Lower lobe of right lung (tissue), 2 donors: ENCODE data around the gene HOXB9. TPM values are rescaled to one million over a fixed set of nuclear protein-coding genes. Genes with fewer than 3 reads are reported as not detected.

ENCODE experiments used
- ATAC-seq, 2 donors: fragments of 200-7000 bp; cut with Tn5 transposase; one replicate each; pipeline ENCODE4 v1.9.1; 2020 to 2022; ENCODE audit warnings: mild to moderate bottlenecking in 2 of 2, moderate library complexity in 2 of 2
- DNase-seq: peaks from one replicate; pipeline ENCODE4 v3.0.0-alpha.2; 2020
- H3K27ac ChIP-seq: fragments of 200-600 bp; one replicate; pipeline ENCODE4 v1.8.0; 2022
- H3K27me3 ChIP-seq: fragments of 200-600 bp; one replicate; pipeline ENCODE4 v1.8.0; 2022; ENCODE audit warnings: low read depth
- H3K36me3 ChIP-seq: fragments of 200-600 bp; one replicate; pipeline ENCODE4 v1.8.0; 2022; ENCODE audit warnings: mild to moderate bottlenecking
- H3K4me1 ChIP-seq: fragments of 200-600 bp; one replicate; pipeline ENCODE4 v1.8.0; 2022
- H3K4me3 ChIP-seq: fragments of 200-600 bp; one replicate; pipeline ENCODE4 v1.8.0; 2022; ENCODE audit warnings: mild to moderate bottlenecking
- H3K9me3 ChIP-seq: fragments of 200-600 bp; one replicate; pipeline ENCODE4 v1.8.0; 2022
- CTCF ChIP-seq: fragments of 200-600 bp; IDR thresholded peaks from one replicate; pipeline ENCODE4 v1.8.0; 2022; ENCODE audit warnings: antibody characterized with exemption, mild to moderate bottlenecking
- intact Hi-C: fragments of 100-400 bp; cut with DNase I; formaldehyde crosslinking; loops from one replicate; pipeline ENCODE4 v1.11.0; 2022
- long read RNA-seq: library from polyadenylated mRNA; unstranded; transcript quantifications from one replicate; pipeline ENCODE4 v2.0.0, GENCODE V29; 2021
- total RNA-seq: library from RNA; stranded (reverse); fragmentation: NEBNext Ultra II Directional; extraction: Animal tissue kit (Norgen Biotek cat#: 25700); gene quantifications from one replicate; pipeline ENCODE4 v1.2.1, GENCODE V29; 2021
- donor health status: DM: no; HTN: yes; CAD: no; lungs with severe emphysema.

HOXB9 gene
- not detected for total RNA-seq
- long read RNA-seq, result 0 reads

GRCh38 chr17:48626245-48627117 is at the start of gene HOXB9:
Gene HOXB9, minus strand, starts transcription at chr17:48626358. Its CDS starts 89 bp downstream, at chr17:48626269.
- H3K27ac ChIP-seq, result no peak within 1 kb of the TSS
- no peak for TF ChIP-seq CTCF
- H3K9me3 ChIP-seq, result no peaks in the 10 kb centered on the region
- DNase-seq, result no peak
- peaks cover 26% of the 10 kb centered on the region for H3K4me1 ChIP-seq
- peaks cover 100% of the 10 kb centered on the region for H3K27me3 ChIP-seq
- peak within 1 kb of the TSS; percentile 43 for H3K4me3 ChIP-seq
- intact Hi-C loops, result no loop called here
- H3K36me3 ChIP-seq, result no peaks in the 10 kb centered on the region
- ATAC-seq, result peak in 1 of 2 donors; percentile 35

DNA sequence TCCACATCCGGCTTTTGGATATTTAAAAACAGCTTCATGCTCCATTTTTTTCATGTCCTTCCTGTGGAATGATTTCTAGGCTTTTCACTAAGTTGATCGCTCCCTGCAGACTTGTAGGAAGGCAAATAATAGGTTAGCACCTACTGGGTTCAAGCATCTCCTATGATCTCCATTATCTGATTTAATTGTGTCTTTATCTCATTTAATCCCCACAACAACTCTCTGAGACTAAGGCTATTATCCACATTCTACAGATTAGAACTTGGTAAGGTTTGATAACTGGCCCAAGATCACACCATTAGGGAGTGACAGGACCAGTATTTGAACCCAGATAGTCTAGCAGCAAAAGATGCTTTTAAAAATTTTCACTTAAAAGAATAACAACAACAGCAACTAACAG is 46.2 kb upstream of the HOXB9 start:
- intact Hi-C loops, result no loop called here
- peaks cover 5% of the 10 kb centered on the region for H3K4me1 ChIP-seq
- no peak for DNase-seq
- no peak for TF ChIP-seq CTCF
- no peak for ATAC-seq
- peaks cover 29% of the 10 kb centered on the region for H3K27me3 ChIP-seq
- no peak overlapping the region for H3K4me3 ChIP-seq
- no peaks in the 10 kb centered on the region for H3K36me3 ChIP-seq
- H3K27ac ChIP-seq, result no peak overlapping the region
- no peaks in the 10 kb centered on the region for H3K9me3 ChIP-seq

DNA sequence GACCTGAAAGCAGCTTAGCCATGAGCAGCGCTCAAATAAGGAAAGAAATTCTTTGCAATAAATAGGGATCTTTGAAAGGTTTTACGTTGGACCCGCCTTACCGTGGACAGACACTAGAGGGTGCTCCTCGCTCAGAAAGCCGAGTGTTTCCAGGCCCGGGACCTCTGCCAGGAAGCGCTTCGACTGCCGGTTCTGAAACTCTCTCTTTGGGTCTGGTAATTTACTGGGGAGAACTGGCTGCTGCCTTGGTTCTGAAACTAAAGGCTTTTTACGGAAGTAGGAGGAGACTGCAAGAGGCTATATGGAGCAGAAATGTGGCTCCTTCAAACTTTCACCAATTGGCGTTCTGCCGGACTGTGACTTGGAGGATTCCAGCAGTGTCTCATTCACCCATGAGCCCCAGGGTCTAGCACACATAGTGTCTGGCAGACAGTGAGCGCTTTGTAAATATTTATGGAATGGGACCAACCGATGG is 45.6 kb upstream of the HOXB9 start:
- H3K27me3 ChIP-seq, result peaks cover 35% of the 10 kb centered on the region
- H3K4me3 ChIP-seq, result peak overlapping the region; percentile 36
- peaks cover 5% of the 10 kb centered on the region for H3K4me1 ChIP-seq
- no peaks in the 10 kb centered on the region for H3K9me3 ChIP-seq
- H3K36me3 ChIP-seq, result no peaks in the 10 kb centered on the region
- intact Hi-C loops, result no loop called here
- peak; percentile 88 for TF ChIP-seq CTCF
- ATAC-seq (peak; percentile 86 to 88), DNase-seq (peak; percentile 83)
- H3K27ac ChIP-seq, result no peak overlapping the region

DNA sequence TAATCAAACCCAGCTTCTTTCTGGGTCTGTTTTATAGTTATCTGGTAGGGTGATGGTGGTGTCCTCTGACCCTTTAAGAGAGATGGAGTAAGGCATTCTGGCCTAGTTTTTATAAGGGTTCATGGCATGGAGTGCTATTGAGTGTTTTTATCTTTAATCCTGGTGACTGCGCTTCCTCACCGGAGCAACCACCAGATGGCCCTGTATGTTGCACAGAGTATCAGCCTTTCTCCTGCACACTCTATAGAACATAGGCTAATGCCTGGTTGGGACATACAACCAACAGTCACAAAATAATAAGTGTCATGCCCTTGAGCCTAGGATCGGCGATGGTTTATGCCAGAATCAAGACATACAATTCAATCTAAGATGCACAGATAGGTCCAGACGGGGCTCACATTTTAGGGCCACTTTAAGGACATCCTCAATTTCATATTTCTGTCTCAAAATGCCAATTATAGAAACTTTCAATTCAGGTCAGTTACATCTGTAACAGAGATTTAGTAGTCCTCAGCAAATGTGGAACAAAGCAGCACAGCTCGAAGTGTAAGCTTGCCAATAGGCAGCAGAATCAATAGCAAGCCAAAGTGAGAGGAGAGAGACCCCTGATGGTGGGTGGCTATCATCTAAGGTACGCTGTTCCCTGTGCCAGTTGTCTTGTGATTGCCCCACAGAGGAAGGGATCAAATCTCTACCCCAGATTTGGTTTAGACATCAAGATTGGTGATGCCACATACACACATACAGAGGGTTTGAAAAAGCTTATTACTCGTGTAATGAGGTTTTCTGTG is 37.2 kb upstream of the HOXB9 start:
- no peaks in the 10 kb centered on the region for H3K9me3 ChIP-seq
- intact Hi-C loops, result no loop called here
- H3K4me1 ChIP-seq, result no peaks in the 10 kb centered on the region
- peaks cover 27% of the 10 kb centered on the region for H3K27me3 ChIP-seq
- ATAC-seq, result no peak
- H3K27ac ChIP-seq, result no peak overlapping the region
- H3K4me3 ChIP-seq, result no peak overlapping the region
- no peak for DNase-seq
- H3K36me3 ChIP-seq, result no peaks in the 10 kb centered on the region
- no peak for TF ChIP-seq CTCF

DNA sequence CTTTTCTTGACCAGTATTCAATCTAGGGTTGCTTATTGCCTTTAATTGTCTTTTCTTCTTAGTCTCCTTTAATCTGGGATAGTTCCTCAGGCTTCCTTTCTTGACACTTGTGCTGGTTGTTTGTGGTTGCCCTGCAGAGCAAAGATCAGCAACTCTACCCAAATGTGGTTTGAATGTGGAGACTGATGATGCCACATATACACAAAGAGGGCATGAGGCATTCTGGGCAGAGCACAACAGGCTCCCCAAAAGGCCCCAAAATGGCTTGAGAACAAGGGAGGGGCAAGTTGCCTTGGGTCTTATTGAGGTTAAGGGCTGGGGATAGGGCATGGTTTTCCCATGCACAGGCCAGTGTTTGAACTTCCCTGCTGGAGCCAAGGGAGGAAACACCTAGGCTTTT is 29.8 kb upstream of the HOXB9 start:
- intact Hi-C loops, result no loop called here
- no peak for ATAC-seq
- no peak for TF ChIP-seq CTCF
- Histone ChIP-seq H3K27me3 (peaks cover 7% of the 10 kb centered on the region), H3K4me3 (no peak overlapping the region), H3K36me3 (no peaks in the 10 kb centered on the region), H3K9me3 (no peaks in the 10 kb centered on the region), H3K27ac (no peak overlapping the region), H3K4me1 (no peaks in the 10 kb centered on the region)
- no peak for DNase-seq
